ENCODE results near the gene LRRC71.

GRCh38 chr1:156887734-156888133 is 32.7 kb upstream of the LRRC71 start:
- TF ChIP-seq, protein P1, sequence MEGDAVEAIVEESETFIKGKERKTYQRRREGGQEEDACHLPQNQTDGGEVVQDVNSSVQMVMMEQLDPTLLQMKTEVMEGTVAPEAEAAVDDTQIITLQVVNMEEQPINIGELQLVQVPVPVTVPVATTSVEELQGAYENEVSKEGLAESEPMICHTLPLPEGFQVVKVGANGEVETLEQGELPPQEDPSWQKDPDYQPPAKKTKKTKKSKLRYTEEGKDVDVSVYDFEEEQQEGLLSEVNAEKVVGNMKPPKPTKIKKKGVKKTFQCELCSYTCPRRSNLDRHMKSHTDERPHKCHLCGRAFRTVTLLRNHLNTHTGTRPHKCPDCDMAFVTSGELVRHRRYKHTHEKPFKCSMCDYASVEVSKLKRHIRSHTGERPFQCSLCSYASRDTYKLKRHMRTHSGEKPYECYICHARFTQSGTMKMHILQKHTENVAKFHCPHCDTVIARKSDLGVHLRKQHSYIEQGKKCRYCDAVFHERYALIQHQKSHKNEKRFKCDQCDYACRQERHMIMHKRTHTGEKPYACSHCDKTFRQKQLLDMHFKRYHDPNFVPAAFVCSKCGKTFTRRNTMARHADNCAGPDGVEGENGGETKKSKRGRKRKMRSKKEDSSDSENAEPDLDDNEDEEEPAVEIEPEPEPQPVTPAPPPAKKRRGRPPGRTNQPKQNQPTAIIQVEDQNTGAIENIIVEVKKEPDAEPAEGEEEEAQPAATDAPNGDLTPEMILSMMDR (IDR thresholded peaks at IDR 0.05 in 8 of 11, conservative IDR thresholded peaks at IDR 0.05 in 3 of 11) = no peak
- TF ChIP-seq POLR2A (IDR thresholded peaks at IDR 0.05) = no peak
- no peak for TF ChIP-seq POLR2AphosphoS5 (IDR thresholded peaks at IDR 0.05)

Data from spleen (tissue), 7 donors.